GM21737 (cell line): Measurements from ENCODE around the gene MBD3.
"Not testable (repeated sequence)": the region's sequence is repeated elsewhere in the genome, so short reads cannot be mapped to it uniquely, and the experiment has no call there.

Experiments
- ATAC-seq: cut with Tn5 transposase; IDR thresholded peaks from one replicate; pipeline ENCODE4 v1.9.1; 2021; ENCODE audit warnings: mild to moderate bottlenecking, moderate library complexity; ENCODE audit not compliant: unreplicated experiment

MBD3 gene

DNA sequence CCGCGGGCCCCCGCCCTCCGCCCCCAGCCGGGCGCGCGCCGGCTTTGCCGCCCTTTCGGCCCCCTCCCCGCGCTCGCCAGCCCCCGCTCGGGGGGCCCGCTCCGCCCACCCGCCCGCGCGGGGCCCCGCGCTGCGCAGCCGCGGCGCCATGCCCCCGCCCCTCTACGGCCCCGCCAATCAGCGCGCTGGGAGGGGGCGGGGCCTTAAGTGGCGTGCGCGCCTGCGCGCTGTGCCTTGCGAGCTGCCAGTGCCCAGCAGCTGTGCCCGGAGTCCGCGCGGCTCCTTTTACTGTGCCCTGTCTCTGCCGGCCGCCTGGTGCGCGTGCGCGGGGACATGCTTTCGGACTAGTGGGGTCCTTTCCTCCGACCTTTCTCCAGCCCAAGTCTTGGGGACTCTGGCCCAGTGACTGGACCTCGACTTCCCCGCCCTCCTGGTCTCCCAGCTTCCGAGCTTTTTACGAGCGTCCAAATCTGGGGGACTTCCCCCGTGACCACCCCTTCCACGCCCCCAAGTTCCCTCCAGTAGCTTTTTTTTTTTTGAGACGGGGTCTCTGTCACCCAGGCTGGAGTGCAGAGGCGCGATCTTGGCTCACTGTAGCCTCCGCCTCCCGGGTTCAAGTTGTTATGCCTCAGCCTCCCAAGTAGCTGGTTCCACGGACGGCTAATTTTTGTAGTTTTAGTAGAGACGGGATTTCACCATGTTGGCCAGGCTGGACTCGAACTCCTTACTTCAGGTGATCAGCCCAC lies at the start of gene MBD3:
TSS of gene MBD3 (minus strand) at position 111 of the 746 bp plus-strand sequence. CDS start 234 bp downstream, outside the sequence.
- ATAC-seq = peak; percentile 62

DNA sequence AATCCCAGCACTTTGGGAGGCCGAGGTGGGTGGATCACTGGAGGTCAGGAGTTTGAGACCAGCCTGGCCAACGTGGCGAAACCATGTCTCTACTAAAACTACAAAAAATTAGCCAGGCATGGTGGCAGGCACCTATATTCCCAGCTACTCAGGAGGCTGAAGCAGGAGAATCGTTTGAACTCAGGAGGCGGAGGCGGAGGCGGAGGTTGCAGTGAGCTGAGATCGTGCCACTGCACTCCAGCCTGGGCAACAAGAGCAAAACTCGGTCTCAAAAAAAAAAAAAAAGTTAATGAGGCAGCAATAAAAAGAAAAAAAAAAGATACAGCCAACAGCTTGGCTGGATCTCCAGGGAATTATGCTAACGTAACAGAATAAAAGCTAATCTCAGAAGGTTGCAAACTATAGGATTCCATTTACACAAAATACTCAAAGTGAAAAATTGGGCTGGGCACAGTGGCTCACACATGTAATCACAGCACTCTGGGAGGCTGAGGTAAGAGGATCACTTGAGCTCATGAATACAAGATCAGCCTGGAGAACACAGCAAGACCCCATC lies 48.3 kb upstream of the MBD3 start:
- ATAC-seq = not testable (repeated sequence)

GRCh38 chr19:1636325-1637236 lies 43.9 kb upstream of the MBD3 start:
- no peak for ATAC-seq

DNA sequence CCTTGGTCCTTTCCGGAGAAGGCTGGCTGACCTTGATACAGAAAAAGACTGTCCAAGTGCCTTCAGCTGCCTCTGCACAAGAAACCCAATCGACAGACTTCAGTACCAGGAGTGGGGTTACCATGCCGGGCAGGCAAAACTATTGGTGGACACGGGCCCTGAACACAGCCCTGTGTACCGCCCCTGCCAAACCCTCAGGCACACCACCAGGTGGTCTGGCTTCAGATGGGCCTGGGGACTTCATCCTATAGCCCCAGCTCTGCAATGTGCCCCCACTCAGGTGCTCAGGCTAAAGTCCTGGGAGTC lies 42.2 kb upstream of the MBD3 start:
- no peak for ATAC-seq

- no peak for ATAC-seq
Observed at GRCh38 chr19:1634242-1634937, 41.7 kb upstream of the MBD3 start.

GRCh38 chr19:1633269-1633826 lies 40.7 kb upstream of the MBD3 start:
- no peak for ATAC-seq

GRCh38 chr19:1632462-1633268 lies 40.0 kb upstream of the MBD3 start:
- ATAC-seq = no peak

- no peak for ATAC-seq
Observed at GRCh38 chr19:1631557-1632100, 39.0 kb upstream of the MBD3 start.

GRCh38 chr19:1630811-1631210 lies 38.1 kb upstream of the MBD3 start:
- ATAC-seq = no peak

GRCh38 chr19:1630012-1630411 lies 37.3 kb upstream of the MBD3 start:
- no peak for ATAC-seq

- ATAC-seq = no peak
Observed at GRCh38 chr19:1629256-1629808, 36.7 kb upstream of the MBD3 start.

DNA sequence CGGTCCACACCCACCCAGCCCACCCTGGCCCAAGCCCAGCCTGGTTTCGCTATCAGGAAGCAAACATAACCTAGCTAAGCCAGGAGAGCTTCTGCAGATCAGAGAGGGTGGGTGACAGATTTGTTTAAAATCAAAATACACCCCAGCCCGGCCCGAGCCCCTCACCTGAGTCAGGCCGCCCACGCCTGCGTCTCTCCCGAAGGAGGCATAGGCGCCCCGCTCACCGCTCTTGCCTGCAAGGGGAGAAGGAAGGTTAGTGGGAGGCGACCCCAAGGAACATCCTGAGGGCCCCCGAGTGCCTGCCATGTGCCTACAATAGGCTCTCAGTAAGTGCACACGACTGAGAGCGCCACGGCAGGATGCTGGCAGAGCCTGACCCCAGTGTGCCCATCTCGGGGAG lies 34.5 kb upstream of the MBD3 start:
- ATAC-seq = no peak

DNA sequence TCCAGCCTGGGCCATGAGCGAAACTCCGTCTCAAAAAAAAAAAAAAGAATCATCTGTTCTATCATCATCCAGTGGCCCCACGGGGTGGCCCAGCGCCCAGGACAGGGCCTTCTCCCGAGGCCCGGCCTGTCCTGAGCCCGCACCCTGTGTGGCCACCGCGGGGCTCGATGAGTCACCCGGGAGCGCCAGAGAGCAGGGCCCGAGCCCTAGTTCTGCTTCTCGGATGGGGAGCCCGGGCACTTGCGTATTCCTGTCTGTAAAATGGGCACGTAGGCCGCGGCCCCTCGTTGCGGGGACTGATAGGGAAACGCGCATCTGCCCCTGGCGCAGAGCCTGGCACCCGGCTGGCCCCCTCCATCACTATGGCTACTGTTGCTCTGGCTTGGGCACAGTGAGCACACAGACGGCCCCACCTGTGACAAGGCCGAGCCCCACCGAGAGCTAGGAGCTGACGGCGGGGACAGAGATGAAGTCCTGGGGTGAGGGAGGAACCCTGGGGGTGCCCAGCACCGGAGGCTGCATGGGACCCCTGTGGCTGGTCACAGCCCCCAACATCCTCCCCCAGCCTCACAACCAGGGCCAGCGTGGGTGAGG lies 33.8 kb upstream of the MBD3 start:
- no peak for ATAC-seq

DNA sequence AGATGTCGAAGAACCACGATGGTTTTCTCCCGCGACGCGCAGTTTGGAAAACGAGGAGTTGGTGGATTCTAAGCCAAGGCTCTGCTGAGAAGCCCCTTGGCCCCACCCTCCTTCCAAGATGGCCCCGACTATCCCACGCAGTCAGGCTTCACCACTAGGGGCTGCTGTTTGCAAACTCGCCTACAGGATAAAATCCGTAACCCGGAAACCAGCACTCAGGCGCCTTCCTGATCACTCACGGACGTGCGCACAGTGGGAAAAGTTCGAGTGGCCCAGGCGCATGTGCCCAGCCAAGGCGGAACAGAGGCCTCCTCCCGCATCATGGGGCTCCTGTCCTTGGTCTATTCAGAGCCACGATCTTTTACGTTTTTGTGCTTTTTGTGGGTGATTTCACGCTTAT lies 31.8 kb upstream of the MBD3 start:
- no peak for ATAC-seq

DNA sequence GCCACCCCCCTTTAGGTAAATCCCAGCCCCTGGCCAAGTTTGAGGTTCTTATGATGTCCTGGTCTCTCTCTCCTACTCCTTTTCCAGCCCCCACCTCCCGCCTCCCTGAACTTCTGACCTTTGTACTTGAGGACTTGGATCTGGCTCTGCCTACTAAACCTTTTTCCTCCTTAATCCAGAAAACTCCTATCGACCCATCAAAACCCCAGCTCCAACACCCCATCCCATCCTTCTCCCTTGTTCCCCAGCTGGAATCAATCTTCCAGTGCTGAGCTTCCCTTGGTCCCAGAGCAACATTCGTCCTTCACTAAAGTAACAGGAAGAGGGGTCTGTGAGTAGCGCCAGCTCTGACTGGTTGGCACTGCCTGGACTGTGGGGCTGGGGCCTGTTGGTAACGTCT lies 29.9 kb upstream of the MBD3 start:
- no peak for ATAC-seq

DNA sequence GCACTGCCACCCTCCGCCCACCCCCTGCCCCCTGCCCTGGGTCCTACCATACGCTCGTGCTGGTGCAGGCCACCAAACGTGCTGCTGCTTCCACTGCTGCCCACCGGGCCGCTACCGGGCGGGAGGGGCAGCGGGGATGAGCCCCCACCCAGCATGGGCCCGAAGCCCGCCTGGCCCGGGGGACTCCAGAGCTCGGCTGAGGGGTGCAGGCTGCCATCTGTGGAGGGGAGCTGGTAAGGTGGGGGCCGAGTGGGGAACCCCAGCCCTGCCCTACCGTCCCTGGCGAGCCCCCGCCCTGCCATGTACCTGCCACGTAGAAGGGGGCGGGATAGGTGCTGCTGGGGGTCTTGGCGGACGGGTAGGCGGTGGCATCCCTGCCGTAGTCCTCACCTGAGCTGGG lies 29.3 kb upstream of the MBD3 start:
- no peak for ATAC-seq

GRCh38 chr19:1621574-1621973 lies 28.9 kb upstream of the MBD3 start:
- ATAC-seq = no peak

- no peak for ATAC-seq
Observed at GRCh38 chr19:1621021-1621420, 28.4 kb upstream of the MBD3 start.

- ATAC-seq = no peak
Observed at GRCh38 chr19:1620502-1620901, 27.8 kb upstream of the MBD3 start.
